ENCODE results near the gene CPA4.

The CPA4 gene

DNA sequence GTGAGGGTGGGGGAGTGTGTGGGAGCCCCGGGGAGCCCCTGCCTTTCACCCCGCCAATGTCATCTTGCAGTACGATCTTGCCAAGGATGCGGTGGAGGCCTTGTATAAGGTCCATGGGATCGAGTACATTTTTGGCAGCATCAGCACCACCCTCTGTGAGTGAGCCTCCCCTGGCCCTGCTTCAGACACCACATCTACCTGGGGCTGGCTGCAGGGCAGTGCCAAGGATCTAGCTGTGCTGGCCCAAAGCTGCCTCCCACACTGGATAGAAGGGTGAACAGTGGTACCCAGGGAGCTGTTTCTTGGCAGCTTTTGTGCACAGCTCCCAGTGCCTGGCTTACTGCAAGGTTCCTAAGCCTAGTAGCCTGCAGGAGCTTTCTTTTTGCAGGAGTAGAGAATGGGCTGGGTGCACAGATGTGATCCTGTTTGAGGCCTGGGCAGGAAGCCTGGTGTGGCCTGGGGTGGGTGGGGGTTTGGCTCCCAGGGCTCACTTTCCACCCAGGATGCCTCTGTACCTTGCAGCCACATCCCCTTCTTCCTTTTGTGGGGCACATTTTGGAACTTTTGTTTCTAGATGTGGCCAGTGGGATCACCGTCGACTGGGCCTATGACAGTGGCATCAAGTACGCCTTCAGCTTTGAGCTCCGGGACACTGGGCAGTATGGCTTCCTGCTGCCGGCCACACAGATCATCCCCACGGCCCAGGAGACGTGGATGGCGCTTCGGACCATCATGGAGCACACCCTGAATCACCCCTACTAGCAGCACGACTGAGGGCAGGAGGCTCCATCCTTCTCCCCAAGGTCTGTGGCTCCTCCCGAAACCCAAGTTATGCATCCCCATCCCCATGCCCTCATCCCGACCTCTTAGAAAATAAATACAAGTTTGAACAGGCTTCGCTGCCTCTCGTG is 75.1 kb downstream of the CPA4 start:
- no peak for DNase-seq
- in situ Hi-C loops (cut with HindIII; ENCODE audit: low pct_ligation_motif_present, low pct_unique_long_range_greater_than_20kb, low sequenced_read_pairs), result no loop called here

DNA sequence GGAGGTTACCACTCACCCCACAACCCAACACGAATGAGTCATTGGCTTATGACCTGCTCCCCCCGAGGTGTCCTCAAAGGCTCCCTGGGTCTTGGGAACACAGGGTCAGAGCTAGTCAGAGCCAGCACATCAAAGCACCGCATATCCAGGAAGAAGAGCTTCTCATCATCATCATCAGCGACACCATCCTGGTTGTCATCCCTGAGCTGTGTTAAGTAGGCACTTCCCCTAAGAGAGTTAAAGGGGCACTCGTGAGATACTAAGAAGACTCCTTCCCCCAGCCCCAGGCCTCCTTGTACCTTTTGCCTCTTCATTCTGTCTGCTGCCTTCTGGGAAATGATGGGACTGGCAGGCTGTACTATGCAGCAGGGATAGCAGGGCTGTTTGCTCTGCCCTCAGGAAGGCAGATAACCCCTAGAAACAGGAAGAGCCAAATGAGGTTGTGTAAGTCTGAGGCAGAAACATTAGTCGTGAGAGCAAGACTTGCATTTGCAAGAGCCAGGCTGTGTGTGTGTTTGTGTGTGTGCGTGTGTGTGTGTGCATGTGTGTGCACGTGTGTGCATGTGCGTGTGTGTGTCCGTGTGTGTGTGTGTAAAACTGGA is 76.2 kb downstream of the CPA4 start:
- peak; percentile 18 for DNase-seq

DNA sequence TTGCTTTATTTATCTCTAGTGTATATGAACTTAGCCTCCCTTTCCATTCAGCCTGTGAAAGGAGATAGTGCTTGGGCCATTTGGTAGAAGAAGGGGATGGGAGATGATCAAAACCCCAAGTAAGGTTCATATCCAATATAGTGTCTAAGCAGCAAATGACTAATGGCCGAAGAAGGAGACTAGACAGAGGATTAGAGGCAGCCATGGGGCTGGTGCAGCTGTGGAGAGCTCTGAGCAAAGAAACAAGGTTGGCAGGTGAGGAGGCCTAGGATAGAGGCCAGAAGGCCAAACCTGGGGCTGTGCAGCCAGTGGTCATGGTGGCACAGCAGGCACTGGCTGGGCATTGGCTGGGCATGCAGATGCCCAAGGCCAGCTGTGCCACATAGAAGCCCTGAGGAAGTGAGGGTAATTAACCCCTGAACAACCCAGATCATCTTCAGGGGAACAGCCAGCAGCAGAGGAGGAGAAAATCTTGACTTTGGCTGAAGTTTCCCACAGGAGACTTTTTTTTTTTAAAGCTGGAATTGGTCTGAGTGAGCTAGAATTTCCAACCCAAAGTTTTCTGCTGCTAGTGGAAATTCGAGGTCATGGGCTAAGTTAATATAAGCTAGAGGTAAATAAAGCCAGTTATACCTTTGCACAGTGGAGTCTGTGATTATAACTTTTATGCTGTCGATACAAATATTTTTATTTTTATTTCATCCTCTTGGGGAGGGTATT is 77.0 kb downstream of the CPA4 start:
- in situ Hi-C loops (cut with HindIII; ENCODE audit: low pct_ligation_motif_present, low pct_unique_long_range_greater_than_20kb, low sequenced_read_pairs), result no loop called here
- no peak for DNase-seq

More for the DNA sequence above, 76.2 kb downstream of the CPA4 start:
- in situ Hi-C loops (cut with HindIII; ENCODE audit: low pct_ligation_motif_present, low pct_unique_long_range_greater_than_20kb, low sequenced_read_pairs), result no loop called here

DNA sequence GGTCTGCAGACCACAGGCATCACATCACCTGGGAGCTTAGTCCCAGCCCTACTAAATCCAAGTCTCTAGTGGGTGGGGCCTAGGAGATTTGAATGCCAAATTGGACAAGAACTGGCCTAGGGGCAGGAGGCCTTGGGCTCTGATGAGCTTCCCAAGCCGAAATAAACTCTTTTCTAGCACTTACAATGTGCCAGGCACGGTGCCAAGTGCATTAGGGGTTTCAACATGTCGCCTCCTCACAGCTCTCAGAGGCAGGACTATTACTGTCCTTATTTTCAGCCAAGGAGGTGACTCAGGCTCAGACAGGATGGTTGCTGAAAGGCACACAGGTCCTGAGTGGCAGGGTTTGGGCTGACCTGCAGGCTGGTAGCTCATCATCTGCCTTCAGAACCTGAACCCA is 78.1 kb downstream of the CPA4 start:
- in situ Hi-C loops (cut with HindIII; ENCODE audit: low pct_ligation_motif_present, low pct_unique_long_range_greater_than_20kb, low sequenced_read_pairs), result no loop called here
- DNase-seq, result no peak

DNA sequence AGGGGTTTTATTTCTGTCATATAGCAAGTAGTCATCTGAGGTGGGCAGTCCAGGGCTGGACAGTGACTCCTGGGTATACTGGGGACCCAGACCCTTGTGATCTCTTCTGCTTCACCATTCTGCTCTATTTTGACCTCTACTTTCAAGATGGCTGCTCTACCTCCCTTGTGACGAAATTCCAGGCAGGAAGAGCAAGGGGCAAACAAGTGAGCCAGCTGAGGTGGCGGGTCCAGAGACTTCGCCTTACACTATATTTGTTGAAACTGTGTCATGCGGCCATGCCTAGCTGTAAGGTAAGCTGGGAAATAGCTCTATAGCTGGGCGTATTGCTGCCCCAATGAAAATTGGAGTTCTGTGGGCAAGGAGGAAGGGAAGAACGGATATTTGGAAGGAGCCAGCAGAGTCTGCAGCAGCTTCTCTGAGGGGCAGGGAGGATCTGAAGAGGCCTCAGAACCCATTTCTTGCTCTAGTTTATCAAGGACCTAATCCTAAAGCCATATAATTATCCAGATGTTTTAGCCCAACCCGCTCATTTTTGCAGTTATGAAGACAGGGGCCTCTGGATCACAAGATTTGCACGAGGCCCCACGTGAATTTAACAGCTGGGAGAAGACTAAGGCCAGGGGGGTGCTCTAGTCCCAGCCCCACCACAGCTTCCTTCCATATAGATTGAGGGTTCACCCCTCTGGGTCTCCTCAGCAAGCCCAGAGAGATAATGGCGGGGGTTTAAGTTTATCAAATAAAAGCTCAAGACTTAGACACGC is 79.6 kb downstream of the CPA4 start:
- in situ Hi-C loops (cut with HindIII; ENCODE audit: low pct_ligation_motif_present, low pct_unique_long_range_greater_than_20kb, low sequenced_read_pairs), result no loop called here
- DNase-seq, result no peak
